SH-SY5Y (cell line): ENCODE measurements around the gene SMYD3.

Experiments
- GATA2 ChIP-seq: IDR thresholded peaks from 2 replicates; pipeline ENCODE4 v1.6.1; 2011; ENCODE audit warnings: mild to moderate bottlenecking, low read depth, low read length
- GATA3 ChIP-seq: IDR thresholded peaks from 2 replicates; pipeline ENCODE4 v1.6.1; 2011; ENCODE audit warnings: low read depth, mild to moderate bottlenecking, low read length, moderate library complexity

GRCh38 chr1:246200225-246200624 is 306.9 kb downstream of the SMYD3 start:
- no peak for TF ChIP-seq GATA2
- no peak for TF ChIP-seq GATA3
